ENCODE measurements around the gene AFAP1.

The AFAP1 gene

DNA sequence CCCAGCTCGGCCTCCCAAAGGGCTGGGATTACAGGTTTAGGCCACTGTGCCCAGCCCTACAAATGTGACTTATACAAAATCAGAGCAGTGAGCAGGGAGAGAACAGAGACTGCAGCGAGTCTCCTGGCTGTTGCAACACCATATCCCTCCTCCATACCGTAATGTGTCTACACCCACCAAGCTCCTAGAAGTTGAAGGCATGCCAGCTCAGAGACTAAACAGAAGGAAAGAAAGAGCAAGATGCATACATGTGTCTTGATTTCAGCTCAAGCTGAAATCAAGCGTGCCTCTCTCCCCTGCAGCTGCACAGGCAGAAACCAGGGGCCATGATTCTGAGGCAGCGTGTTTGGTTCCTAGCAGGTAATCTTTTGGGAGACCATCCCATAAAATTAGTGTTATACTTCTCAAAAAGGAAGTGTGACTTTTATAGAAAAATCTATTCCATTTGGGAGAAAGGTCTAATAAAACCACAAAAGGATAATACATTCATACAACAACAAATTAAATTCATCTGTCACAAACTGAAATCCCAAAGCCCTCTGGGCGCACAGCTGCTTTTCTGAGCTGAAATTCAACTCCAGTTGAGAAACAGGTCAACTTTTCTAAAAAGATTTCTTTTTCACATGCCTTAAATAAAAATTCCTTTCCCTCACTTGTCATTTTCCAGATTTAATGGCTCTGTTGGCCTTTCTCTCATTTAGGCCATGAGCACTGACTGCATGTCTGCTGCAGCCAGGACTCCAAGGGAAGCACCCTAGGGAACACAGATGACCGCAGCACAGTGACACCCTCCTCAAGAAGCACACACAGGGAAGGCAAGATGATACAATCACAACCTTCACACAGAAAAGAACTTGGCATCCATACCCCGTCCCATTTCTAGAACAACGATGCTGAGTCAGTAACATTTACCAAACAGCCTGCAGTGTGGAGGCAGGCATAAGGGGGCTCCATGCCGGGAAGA is 34.4 kb downstream of the AFAP1 start:
- no peak overlapping the region for H3K4me3 ChIP-seq (ENCODE audit: insufficient read length, low read depth)
- TF ChIP-seq ZNF274 (IDR thresholded peaks at IDR 0.05; ENCODE audit: low read depth, low read length) = no peak
- TF ChIP-seq SUZ12 (IDR thresholded peaks at IDR 0.05; ENCODE audit: extremely low read depth, insufficient read depth, insufficient read length) = no peak
- no peak for TF ChIP-seq YY1 (IDR thresholded peaks at IDR 0.05; ENCODE audit: insufficient read depth, insufficient read length)
- no peaks in the 10 kb centered on the region for H3K9me3 ChIP-seq (ENCODE audit: insufficient read depth, low read length)
- no peak overlapping the region for H3K9ac ChIP-seq (ENCODE audit: insufficient read length, low read depth)
- peaks cover 3% of the 10 kb centered on the region for H3K36me3 ChIP-seq (ENCODE audit: insufficient read depth, insufficient read length, low read length)
- H3K4me1 ChIP-seq (ENCODE audit: insufficient read depth, insufficient read length) = peaks cover 6% of the 10 kb centered on the region
- no peak for DNase-seq (ENCODE audit: low read depth, low spot score)
- H3K27me3 ChIP-seq (ENCODE audit: insufficient read depth, insufficient read length) = no peaks in the 10 kb centered on the region

DNA sequence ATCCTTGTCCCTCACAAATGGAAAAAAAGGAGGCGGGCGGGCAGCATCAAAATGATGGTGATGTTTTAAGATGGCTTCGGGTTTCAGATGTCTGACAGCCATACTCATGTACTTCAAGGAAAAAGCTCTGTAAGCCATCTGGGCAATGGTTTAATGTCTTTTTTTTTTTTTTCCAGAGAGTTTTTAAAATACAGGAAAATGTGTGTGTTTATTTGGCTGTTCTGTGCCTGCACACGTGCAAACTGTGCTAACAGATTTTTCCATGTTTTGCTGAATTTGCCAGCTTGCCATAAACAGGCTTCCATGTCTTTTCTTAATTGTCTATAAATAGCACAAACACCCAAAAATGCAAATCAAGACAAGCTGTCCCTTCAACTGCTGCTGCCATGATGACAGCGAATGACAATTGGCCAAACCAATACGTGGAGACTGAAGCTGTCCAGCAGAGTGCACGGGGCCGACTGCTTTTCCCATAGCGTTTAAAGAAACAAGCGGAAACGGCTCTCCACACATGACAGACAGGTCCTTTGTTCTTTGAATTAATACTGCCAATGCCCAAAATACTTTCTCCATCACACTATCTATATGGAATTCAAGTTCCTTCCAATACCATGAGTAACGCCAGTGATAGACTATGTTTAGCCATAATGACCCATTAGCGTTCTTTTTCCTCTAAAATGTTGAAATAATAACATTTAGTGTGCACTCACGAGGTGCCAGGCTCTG is 35.7 kb downstream of the AFAP1 start:
- TF ChIP-seq YY1 (IDR thresholded peaks at IDR 0.05; ENCODE audit: insufficient read depth, insufficient read length) (no peak), SUZ12 (IDR thresholded peaks at IDR 0.05; ENCODE audit: extremely low read depth, insufficient read depth, insufficient read length) (no peak), ZNF274 (IDR thresholded peaks at IDR 0.05; ENCODE audit: low read depth, low read length) (no peak)
- Histone ChIP-seq H3K4me1 (ENCODE audit: insufficient read depth, insufficient read length) (peaks cover 6% of the 10 kb centered on the region), H3K9me3 (ENCODE audit: insufficient read depth, low read length) (no peaks in the 10 kb centered on the region), H3K36me3 (ENCODE audit: insufficient read depth, insufficient read length, low read length) (peaks cover 3% of the 10 kb centered on the region), H3K9ac (ENCODE audit: insufficient read length, low read depth) (no peak overlapping the region), H3K27me3 (ENCODE audit: insufficient read depth, insufficient read length) (no peaks in the 10 kb centered on the region), H3K4me3 (ENCODE audit: insufficient read length, low read depth) (no peak overlapping the region)
- no peak for DNase-seq (ENCODE audit: low read depth, low spot score)

DNA sequence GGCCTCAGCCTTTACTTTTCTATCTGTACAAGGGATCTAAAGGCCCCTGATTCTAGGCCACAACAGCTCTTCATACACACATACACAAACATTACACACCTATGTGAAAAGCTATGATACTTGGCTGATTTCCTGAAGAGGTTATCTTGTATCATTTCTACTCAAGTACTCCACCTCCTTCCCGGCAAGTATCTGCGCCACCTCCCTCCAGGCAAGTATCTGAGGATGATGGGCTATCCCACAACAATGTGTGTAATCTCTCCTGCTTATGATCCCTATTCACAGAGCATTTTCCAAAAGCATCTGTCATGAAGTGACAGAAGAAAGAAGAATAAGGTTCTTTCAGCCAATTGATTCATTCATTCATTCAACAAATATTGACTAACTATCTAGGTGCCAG is 36.8 kb downstream of the AFAP1 start:
- DNase-seq (ENCODE audit: low read depth, low spot score) = no peak
- Histone ChIP-seq H3K9ac (ENCODE audit: insufficient read length, low read depth) (no peak overlapping the region), H3K27me3 (ENCODE audit: insufficient read depth, insufficient read length) (no peaks in the 10 kb centered on the region), H3K9me3 (ENCODE audit: insufficient read depth, low read length) (no peaks in the 10 kb centered on the region), H3K36me3 (ENCODE audit: insufficient read depth, insufficient read length, low read length) (peaks cover 3% of the 10 kb centered on the region), H3K4me1 (ENCODE audit: insufficient read depth, insufficient read length) (peaks cover 6% of the 10 kb centered on the region), H3K4me3 (ENCODE audit: insufficient read length, low read depth) (no peak overlapping the region)
- TF ChIP-seq ZNF274 (IDR thresholded peaks at IDR 0.05; ENCODE audit: low read depth, low read length) (no peak), SUZ12 (IDR thresholded peaks at IDR 0.05; ENCODE audit: extremely low read depth, insufficient read depth, insufficient read length) (no peak), YY1 (IDR thresholded peaks at IDR 0.05; ENCODE audit: insufficient read depth, insufficient read length) (no peak)

DNA sequence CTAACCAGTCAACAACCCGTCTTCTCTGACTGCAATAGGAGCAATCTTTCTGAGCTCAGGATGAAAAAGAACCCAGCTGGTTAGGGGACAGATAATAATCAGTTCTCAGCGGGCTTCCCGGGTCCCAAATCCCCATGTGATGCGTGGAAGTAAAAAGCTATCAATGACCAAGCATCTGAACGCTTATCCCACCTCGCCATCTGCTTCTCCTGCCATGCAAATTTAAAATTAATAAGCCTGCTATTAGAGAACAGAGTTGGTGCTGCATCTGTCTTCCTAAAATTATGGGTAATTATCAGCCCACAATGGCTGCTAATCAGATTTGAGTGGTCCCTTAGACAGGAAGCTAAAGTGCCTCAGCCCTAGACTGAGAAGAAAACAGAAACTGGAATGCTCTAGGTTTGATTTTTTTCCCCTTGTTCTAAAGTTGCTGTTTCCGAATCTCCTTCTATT is 37.5 kb downstream of the AFAP1 start:
- peaks cover 3% of the 10 kb centered on the region for H3K36me3 ChIP-seq (ENCODE audit: insufficient read depth, insufficient read length, low read length)
- H3K9ac ChIP-seq (ENCODE audit: insufficient read length, low read depth) = no peak overlapping the region
- H3K4me3 ChIP-seq (ENCODE audit: insufficient read length, low read depth) = no peak overlapping the region
- H3K4me1 ChIP-seq (ENCODE audit: insufficient read depth, insufficient read length) = peaks cover 6% of the 10 kb centered on the region
- H3K27me3 ChIP-seq (ENCODE audit: insufficient read depth, insufficient read length) = no peaks in the 10 kb centered on the region
- no peak for DNase-seq (ENCODE audit: low read depth, low spot score)
- no peaks in the 10 kb centered on the region for H3K9me3 ChIP-seq (ENCODE audit: insufficient read depth, low read length)
- TF ChIP-seq ZNF274 (IDR thresholded peaks at IDR 0.05; ENCODE audit: low read depth, low read length) (no peak), SUZ12 (IDR thresholded peaks at IDR 0.05; ENCODE audit: extremely low read depth, insufficient read depth, insufficient read length) (no peak), YY1 (IDR thresholded peaks at IDR 0.05; ENCODE audit: insufficient read depth, insufficient read length) (no peak)

DNA sequence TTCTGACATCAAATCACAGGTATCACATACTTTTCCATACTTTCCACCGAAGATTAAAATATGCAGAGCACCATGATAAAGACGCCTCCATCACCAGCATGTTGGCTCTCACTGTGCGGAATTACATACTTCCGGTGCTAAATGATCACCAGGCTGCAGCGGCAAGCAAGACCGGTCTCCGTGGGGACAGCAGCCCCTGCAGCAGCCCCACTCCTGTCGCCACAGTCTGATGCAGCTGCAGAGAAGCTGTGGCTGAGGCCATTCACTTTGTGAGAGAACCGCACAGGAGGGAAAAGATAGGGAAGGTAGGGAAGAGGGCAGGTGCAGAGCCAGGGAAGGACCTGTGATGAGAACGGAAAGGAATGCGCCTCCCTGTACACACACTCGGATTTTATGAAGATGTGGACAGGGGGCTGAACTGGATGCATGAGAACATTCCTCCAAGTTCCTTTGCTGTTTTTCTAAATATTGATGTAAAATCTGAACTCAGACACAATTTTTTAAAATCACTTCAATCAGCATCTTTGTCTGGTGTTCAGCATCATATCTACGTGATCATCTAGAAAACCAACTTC is 38.3 kb downstream of the AFAP1 start:
- Histone ChIP-seq H3K9ac (ENCODE audit: insufficient read length, low read depth) (no peak overlapping the region), H3K4me1 (ENCODE audit: insufficient read depth, insufficient read length) (peaks cover 9% of the 10 kb centered on the region), H3K36me3 (ENCODE audit: insufficient read depth, insufficient read length, low read length) (peaks cover under 1% of the 10 kb centered on the region), H3K4me3 (ENCODE audit: insufficient read length, low read depth) (no peak overlapping the region), H3K9me3 (ENCODE audit: insufficient read depth, low read length) (no peaks in the 10 kb centered on the region), H3K27me3 (ENCODE audit: insufficient read depth, insufficient read length) (no peaks in the 10 kb centered on the region)
- DNase-seq (ENCODE audit: low read depth, low spot score) = no peak
- TF ChIP-seq ZNF274 (IDR thresholded peaks at IDR 0.05; ENCODE audit: low read depth, low read length) = no peak
- TF ChIP-seq YY1 (IDR thresholded peaks at IDR 0.05; ENCODE audit: insufficient read depth, insufficient read length) = no peak
- no peak for TF ChIP-seq SUZ12 (IDR thresholded peaks at IDR 0.05; ENCODE audit: extremely low read depth, insufficient read depth, insufficient read length)

DNA sequence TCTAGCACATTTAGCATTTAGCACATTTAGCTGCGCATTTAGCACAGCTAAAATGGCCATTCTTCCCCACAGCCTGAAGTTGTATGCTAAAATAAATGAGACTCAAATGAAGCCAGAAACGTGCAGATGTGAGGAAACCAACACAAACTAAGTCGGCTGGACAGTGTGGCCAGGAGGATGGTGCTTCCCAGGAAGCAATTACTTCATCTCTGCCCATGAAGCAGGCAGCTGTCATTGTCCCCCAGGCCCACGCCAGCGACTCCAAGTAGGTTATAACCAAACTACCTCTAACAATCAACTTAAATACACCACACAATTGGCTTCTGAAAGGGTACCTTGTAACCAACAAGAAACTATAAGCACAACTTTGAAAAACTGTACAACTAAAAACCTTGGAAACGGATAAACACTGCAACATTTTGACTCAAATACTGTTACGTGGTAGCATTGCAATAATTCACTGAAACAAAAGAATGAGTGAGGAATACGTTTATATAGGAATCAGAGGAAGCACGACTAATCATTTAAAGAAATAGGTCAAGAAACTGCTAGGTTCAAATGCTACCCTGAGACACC is 39.2 kb downstream of the AFAP1 start:
- TF ChIP-seq SUZ12 (IDR thresholded peaks at IDR 0.05; ENCODE audit: extremely low read depth, insufficient read depth, insufficient read length) (no peak), ZNF274 (IDR thresholded peaks at IDR 0.05; ENCODE audit: low read depth, low read length) (no peak)
- DNase-seq (ENCODE audit: low read depth, low spot score) = no peak
- H3K4me1 ChIP-seq (ENCODE audit: insufficient read depth, insufficient read length) = peaks cover 7% of the 10 kb centered on the region

More for the DNA sequence above, 39.2 kb downstream of the AFAP1 start:
- Histone ChIP-seq H3K36me3 (ENCODE audit: insufficient read depth, insufficient read length, low read length) (no peaks in the 10 kb centered on the region), H3K27me3 (ENCODE audit: insufficient read depth, insufficient read length) (no peaks in the 10 kb centered on the region), H3K4me3 (ENCODE audit: insufficient read length, low read depth) (no peak overlapping the region), H3K9ac (ENCODE audit: insufficient read length, low read depth) (no peak overlapping the region), H3K9me3 (ENCODE audit: insufficient read depth, low read length) (no peaks in the 10 kb centered on the region)
